ENCODE measurements around the gene ATP2B2.

The ATP2B2 gene

GRCh38 chr3:10434938-10435336 lies 70.4 kb downstream of the ATP2B2 start:
- no peak overlapping the region for H3K4me3 ChIP-seq (ENCODE audit: low read depth, low read length)
- no peak for DNase-seq (ENCODE audit: low read depth)
- TF ChIP-seq, protein P1, sequence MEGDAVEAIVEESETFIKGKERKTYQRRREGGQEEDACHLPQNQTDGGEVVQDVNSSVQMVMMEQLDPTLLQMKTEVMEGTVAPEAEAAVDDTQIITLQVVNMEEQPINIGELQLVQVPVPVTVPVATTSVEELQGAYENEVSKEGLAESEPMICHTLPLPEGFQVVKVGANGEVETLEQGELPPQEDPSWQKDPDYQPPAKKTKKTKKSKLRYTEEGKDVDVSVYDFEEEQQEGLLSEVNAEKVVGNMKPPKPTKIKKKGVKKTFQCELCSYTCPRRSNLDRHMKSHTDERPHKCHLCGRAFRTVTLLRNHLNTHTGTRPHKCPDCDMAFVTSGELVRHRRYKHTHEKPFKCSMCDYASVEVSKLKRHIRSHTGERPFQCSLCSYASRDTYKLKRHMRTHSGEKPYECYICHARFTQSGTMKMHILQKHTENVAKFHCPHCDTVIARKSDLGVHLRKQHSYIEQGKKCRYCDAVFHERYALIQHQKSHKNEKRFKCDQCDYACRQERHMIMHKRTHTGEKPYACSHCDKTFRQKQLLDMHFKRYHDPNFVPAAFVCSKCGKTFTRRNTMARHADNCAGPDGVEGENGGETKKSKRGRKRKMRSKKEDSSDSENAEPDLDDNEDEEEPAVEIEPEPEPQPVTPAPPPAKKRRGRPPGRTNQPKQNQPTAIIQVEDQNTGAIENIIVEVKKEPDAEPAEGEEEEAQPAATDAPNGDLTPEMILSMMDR (IDR thresholded peaks at IDR 0.05; ENCODE audit: low read depth, low read length): no peak
- TF ChIP-seq MYC (IDR thresholded peaks at IDR 0.05; ENCODE audit: low read depth, low read length) (no peak), MAX (IDR thresholded peaks at IDR 0.05; ENCODE audit: low read depth, low read length) (no peak), POLR2A (IDR thresholded peaks at IDR 0.05; ENCODE audit: extremely low read depth, insufficient read length) (no peak)

DNA sequence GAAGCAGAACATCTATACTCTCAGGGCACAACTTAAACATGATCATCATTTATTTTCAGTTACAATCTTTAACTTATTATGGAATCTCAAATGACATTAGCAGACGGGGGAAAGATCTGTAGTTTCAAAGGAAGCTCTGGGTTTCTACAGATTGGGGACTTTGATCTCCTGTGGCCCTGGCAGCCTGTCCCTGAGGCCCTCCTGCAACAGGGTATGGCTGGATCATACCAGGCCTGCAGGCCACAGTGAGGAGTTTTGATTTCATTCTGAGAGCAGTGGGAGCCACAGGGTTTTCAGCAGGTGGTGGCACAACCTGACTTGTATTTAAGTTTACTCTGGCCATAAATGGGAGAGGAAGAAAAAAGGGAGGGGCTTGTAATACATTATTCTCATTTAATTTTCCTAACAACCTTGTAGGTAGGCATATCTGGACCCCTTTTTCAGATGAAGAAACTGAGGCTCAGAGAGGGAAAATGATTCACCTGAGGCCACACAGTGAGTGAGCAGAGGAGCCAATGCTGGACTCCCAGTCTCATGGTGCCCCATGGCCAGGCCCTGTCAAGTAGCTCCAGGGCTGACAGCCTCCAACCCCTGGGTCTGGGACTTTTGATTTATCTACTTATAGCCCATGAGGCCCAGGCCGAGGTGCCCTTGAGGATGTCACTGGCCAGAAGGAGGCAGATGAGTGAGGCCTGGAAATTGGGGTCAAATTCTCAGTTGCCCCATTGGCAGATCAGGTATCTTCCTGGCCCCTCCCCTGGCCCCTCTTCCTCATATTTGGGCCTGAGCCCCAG lies 71.0 kb downstream of the ATP2B2 start:
- no peak for DNase-seq (ENCODE audit: low read depth)
- no peak overlapping the region for H3K4me3 ChIP-seq (ENCODE audit: low read depth, low read length)
- TF ChIP-seq, protein P1 (IDR thresholded peaks at IDR 0.05; ENCODE audit: low read depth, low read length): no peak
- no peak for TF ChIP-seq MYC (IDR thresholded peaks at IDR 0.05; ENCODE audit: low read depth, low read length)

- DNase-seq (ENCODE audit: low read depth): no peak
- TF ChIP-seq, protein P1 (IDR thresholded peaks at IDR 0.05; ENCODE audit: low read depth, low read length): no peak
- TF ChIP-seq MAX (IDR thresholded peaks at IDR 0.05; ENCODE audit: low read depth, low read length): no peak
- no peak overlapping the region for H3K4me3 ChIP-seq (ENCODE audit: low read depth, low read length)
Measured at GRCh38 chr3:10432931-10433330, 72.5 kb downstream of the ATP2B2 start.

- TF ChIP-seq POLR2A (IDR thresholded peaks at IDR 0.05; ENCODE audit: extremely low read depth, insufficient read length): no peak
- TF ChIP-seq MAX (IDR thresholded peaks at IDR 0.05; ENCODE audit: low read depth, low read length): no peak
- no peak for TF ChIP-seq MYC (IDR thresholded peaks at IDR 0.05; ENCODE audit: low read depth, low read length)
- DNase-seq (ENCODE audit: low read depth): no peak
- no peak overlapping the region for H3K4me3 ChIP-seq (ENCODE audit: low read depth, low read length)
Measured at GRCh38 chr3:10432156-10432845, 73.1 kb downstream of the ATP2B2 start.

DNA sequence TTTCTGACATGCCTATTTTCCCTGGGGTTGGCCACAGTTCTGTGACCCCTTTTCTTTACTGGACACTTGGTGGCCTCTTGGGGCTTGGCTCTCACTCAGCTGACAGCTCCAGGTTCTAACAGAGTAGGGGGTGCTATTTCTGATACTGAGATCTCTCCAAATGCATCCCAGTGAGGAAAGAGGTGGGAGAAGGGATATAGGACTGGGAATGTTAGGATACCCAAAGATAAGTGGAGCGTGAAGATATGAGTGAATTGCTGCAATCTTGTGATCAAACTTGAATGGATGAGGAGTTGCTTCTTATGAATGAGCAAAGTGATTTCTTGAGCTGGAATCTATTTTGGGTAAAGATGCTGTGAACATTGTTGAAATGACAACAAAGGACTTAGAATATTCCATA lies 74.6 kb downstream of the ATP2B2 start:
- no peak for TF ChIP-seq MYC (IDR thresholded peaks at IDR 0.05; ENCODE audit: low read depth, low read length)
- TF ChIP-seq, protein P1 (IDR thresholded peaks at IDR 0.05; ENCODE audit: low read depth, low read length): no peak
- no peak for TF ChIP-seq POLR2A (IDR thresholded peaks at IDR 0.05; ENCODE audit: extremely low read depth, insufficient read length)
- TF ChIP-seq MAX (IDR thresholded peaks at IDR 0.05; ENCODE audit: low read depth, low read length): no peak
- no peak overlapping the region for H3K4me3 ChIP-seq (ENCODE audit: low read depth, low read length)
- DNase-seq (ENCODE audit: low read depth): no peak

DNA sequence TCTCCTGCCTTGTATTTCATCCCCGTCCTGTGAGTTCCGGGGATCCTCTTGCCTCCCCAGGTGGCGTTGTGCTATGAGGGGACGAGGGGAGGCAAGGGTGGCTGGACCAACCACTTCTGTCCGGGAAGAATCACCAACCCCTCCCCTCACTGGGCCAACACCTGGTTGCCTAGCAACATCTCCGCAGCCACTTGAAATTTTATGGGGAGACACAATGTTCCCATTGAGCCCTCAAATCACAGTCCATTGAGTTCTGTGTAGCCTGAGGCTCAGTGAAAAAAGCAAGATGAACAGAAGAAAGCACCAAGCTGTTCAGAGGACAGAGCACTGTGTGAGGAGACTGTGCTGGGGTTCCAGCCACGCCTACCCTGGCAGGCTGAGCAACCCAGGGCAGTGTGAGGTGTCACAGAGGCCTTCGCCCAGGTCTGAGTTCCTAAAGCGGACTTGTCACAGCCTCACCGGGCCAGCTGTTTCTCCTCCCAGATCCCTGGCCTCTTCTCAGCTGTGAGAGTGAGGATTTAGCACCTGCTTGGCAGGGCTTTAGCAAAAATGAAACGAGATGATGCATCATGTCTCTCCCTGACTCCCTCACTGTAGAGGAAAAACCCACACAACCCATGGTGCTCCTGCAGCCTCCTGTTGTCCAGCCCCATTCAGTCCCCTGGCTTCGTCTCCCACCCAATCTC lies 76.8 kb downstream of the ATP2B2 start:
- TF ChIP-seq MAX (IDR thresholded peaks at IDR 0.05; ENCODE audit: low read depth, low read length) (no peak), POLR2A (IDR thresholded peaks at IDR 0.05; ENCODE audit: extremely low read depth, insufficient read length) (no peak), MYC (IDR thresholded peaks at IDR 0.05; ENCODE audit: low read depth, low read length) (no peak)
- TF ChIP-seq, protein P1 (IDR thresholded peaks at IDR 0.05; ENCODE audit: low read depth, low read length): no peak
- no peak overlapping the region for H3K4me3 ChIP-seq (ENCODE audit: low read depth, low read length)
- no peak for DNase-seq (ENCODE audit: low read depth)
